K562 (cell line): Measurements from ENCODE around the gene CMTM4. TPM values are rescaled to one million over a fixed set of nuclear protein-coding genes. Genes with fewer than 3 reads are reported as not detected.

ENCODE experiments used
- BCOR ChIP-seq: fragments of 450-650 bp; IDR thresholded peaks from 2 replicates; pipeline ENCODE4 v1.6.1; 2016
- BRF2 ChIP-seq: IDR thresholded peaks from 3 replicates; pipeline ENCODE4 v1.6.1; 2011; ENCODE audit warnings: borderline replicate concordance, mild to moderate bottlenecking; ENCODE audit not compliant: insufficient read length, insufficient read depth
- C11orf30 ChIP-seq: fragments of 450-650 bp; IDR thresholded peaks from 2 replicates; pipeline ENCODE4 v1.6.1; 2016; ENCODE audit warnings: low read depth, mild to moderate bottlenecking
- CTBP1 ChIP-seq: fragments of 450-650 bp; IDR thresholded peaks from 2 replicates; pipeline ENCODE4 v1.6.1; 2016; ENCODE audit warnings: borderline replicate concordance
- HMBOX1 ChIP-seq: sonication (generic); IDR thresholded peaks from 2 replicates; pipeline ENCODE4 v1.6.1; 2016
- KAT7 ChIP-seq: sonication (generic); formaldehyde crosslinking; IDR thresholded peaks from 2 replicates; pipeline ENCODE4 v1.8.0; 2022; ENCODE audit warnings: missing genetic modification reagents, mild to moderate bottlenecking, borderline replicate concordance
- MAFK ChIP-seq: IDR thresholded peaks from 2 replicates; pipeline ENCODE4 v1.6.1; 2011; ENCODE audit warnings: low read length, improper control_type of control experiment
- MITF ChIP-seq: IDR thresholded peaks from 2 replicates; pipeline ENCODE4 v1.6.1; 2014; ENCODE audit warnings: antibody characterized with exemption
- PRDM10 ChIP-seq: fragments of 450-650 bp; IDR thresholded peaks from 2 replicates; pipeline ENCODE4 v1.6.1; 2018; ENCODE audit not compliant: partially characterized antibody
- SMAD3 ChIP-seq: fragments of 450-650 bp; formaldehyde crosslinking; conservative IDR thresholded peaks from 2 replicates; pipeline ENCODE4 v1.4.0; 2020; ENCODE audit warnings: mild to moderate bottlenecking
- SMAD4 ChIP-seq: fragments of 250-450 bp; sonication (Bioruptor Pico); conservative IDR thresholded peaks from 2 replicates; pipeline ENCODE4 v1.8.0; 2021; ENCODE audit warnings: inconsistent platforms, mild to moderate bottlenecking, moderate library complexity
- TCFL5 ChIP-seq: fragments of 250-450 bp; sonication (Bioruptor Pico); conservative IDR thresholded peaks from 2 replicates; pipeline ENCODE4 v1.6.1; 2021; ENCODE audit warnings: mild to moderate bottlenecking, moderate library complexity, matching md5 sums
- ZNF609 ChIP-seq: sonication (generic); formaldehyde crosslinking; IDR thresholded peaks from 2 replicates; pipeline ENCODE4 v1.8.1; 2023; ENCODE audit warnings: missing genetic modification reagents, mild to moderate bottlenecking, borderline replicate concordance
- polyA plus RNA-seq, 8 experiments: library from polyadenylated mRNA; depleted of rRNA in 4 of 8; stranded (reverse) in 5 of 8; unstranded in 3 of 8; fragments of >200 nt; fragmentation: Nextera tagmentation in 2 of 8; fragmentation: Illumina TruSeq in 1 of 8; extraction: Ambion mirVana in 2 of 8; extraction: Trizol in 1 of 8; gene quantifications; 2 replicates each; pipeline versions ENCODE4 v1.2.1 to v1.2.3, GENCODE V29; 2011 to 2014; ENCODE audit warnings: inconsistent platforms in 1 of 8, missing spikeins in 1 of 8
- total RNA-seq, 7 experiments: library from RNA; depleted of rRNA in 6 of 7; stranded (reverse); fragments of >200 nt in 6 of 7; fragmentation: Illumina TruSeq in 2 of 7; extraction: Trizol in 2 of 7; gene quantifications; 2 replicates each; pipeline versions ENCODE4 v1.2.1 to v1.2.3, GENCODE V29; 2011 to 2021; ENCODE audit warnings: low replicate concordance in 1 of 7

Gene CMTM4
- total and polyA plus RNA-seq, 9 of the 15 experiments (the other 6 are each of a cell fraction or from before 2014, with no cell fraction given), result 2.0 to 21.3 (median 12.5) TPM

- TF ChIP-seq ZNF609 (CRISPR knock-in tag), result no peak
- peak; percentile 34 for TF ChIP-seq PRDM10
- no peak for TF ChIP-seq SMAD4 (CRISPR knock-in tag)
- TF ChIP-seq HMBOX1, result no peak
- TF ChIP-seq KAT7, result 0 out of 2 replicates have a peak, but pooled peaks have one; percentile 41
- no peak for TF ChIP-seq TCFL5 (CRISPR knock-in tag)
- TF ChIP-seq BCOR, result no peak
- TF ChIP-seq BRF2, result no peak
- no peak for TF ChIP-seq SMAD3
- TF ChIP-seq MAFK, result peak; percentile 53
- no peak for TF ChIP-seq MITF
- TF ChIP-seq CTBP1, result no peak; the same call in 1 of the 2 replicates
- peak; percentile 71 for TF ChIP-seq C11orf30
Observed at GRCh38 chr16:66740533-66740932, 44.0 kb upstream of the CMTM4 start (continued).
